Mucosa of descending colon (tissue), 3 donors: Measurements from ENCODE around the gene CHRNA9. TPM values are rescaled to one million over a fixed set of nuclear protein-coding genes. Genes with fewer than 3 reads are reported as not detected.

ENCODE experiments used
- ATAC-seq: fragments of 200-7000 bp; cut with Tn5 transposase; one replicate; pipeline ENCODE4 v1.9.1; 2020; ENCODE audit warnings: mild to moderate bottlenecking, moderate library complexity
- DNase-seq, 3 donors: peaks; one replicate each; pipeline ENCODE4 v3.0.0-alpha.2; 2020
- H3K36me3 ChIP-seq: fragments of 200-600 bp; one replicate; pipeline ENCODE4 v1.8.0; 2021; ENCODE audit warnings: low read depth, mild to moderate bottlenecking
- H3K4me1 ChIP-seq: fragments of 200-600 bp; one replicate; pipeline ENCODE4 v1.8.0; 2021; ENCODE audit warnings: low read depth, mild to moderate bottlenecking
- H3K4me3 ChIP-seq: fragments of 200-600 bp; one replicate; pipeline ENCODE4 v1.8.0; 2021; ENCODE audit warnings: mild to moderate bottlenecking
- H3K9me3 ChIP-seq: fragments of 200-600 bp; one replicate; pipeline ENCODE4 v1.8.0; 2021; ENCODE audit warnings: mild to moderate bottlenecking
- intact Hi-C, 2 donors: fragments of 100-400 bp; cut with DNase I in 1 of 2; cut with micrococcal nuclease in 1 of 2; formaldehyde crosslinking; loops; one replicate each; pipeline versions ENCODE4 v1.11.0 to v1.11.1; 2022; cut with DNase I, micrococcal nuclease
- total RNA-seq, 3 donors: library from RNA; stranded (reverse); fragmentation: NEBNext Ultra II Directional in 2 of 3; extraction: Animal tissue kit (Norgen Biotek cat#: 25700) in 2 of 3; gene quantifications; one replicate each; pipeline versions ENCODE4 v1.2.1 to v1.2.4, GENCODE V29; 2021 to 2023
- TF ChIP-seq, protein P1 (sequence below): fragments of 200-600 bp; IDR thresholded peaks from one replicate; pipeline ENCODE4 v1.8.0; 2022; ENCODE audit warnings: antibody characterized with exemption, mild to moderate bottlenecking
- donor health status: DM: no; HTN: no; CAD: no; lungs with moderate emphysema.
- donor health status: DM: no; HTN: no; CAD: no.
- donor health status: DM: no; HTN: yes; CAD: no.

The CHRNA9 gene
- total RNA-seq, 3 donors from 2014 or later = not detected

DNA sequence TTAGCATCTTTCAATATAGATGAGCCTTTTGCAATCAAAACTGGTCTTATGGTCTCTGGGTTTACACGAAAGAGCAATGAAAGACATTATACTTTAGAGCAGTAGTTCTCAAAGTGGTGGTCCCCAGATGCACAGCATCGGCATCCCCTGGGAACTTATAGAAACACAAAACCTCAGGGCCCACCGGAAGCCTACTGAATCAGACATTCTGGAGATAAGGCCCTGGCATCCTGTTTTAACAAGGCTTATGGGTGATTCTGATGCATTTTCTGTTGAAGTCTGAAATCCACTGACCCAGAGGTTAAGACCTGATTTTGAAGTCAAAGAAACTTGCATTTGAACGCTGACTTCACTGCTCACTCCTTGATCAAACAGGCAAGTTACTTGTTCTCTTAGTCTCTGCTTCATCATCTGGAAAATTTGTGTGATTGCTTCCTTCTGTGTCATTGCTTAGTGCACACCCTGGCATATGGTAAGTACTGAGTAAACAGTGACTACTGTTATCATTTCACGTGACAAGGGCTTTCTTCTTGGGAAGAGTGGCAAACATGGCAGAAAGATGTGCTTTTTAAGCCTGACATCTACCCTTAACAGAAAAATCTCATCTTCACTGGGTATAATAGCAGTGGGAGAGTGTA is 14.5 kb downstream of the CHRNA9 start:
- ATAC-seq (peak; percentile 96), DNase-seq (no peak)
- intact Hi-C loops = no loop called here
- Histone ChIP-seq H3K4me3 (no peak overlapping the region), H3K9me3 (no peaks in the 10 kb centered on the region), H3K4me1 (no peaks in the 10 kb centered on the region), H3K36me3 (no peaks in the 10 kb centered on the region)
- TF ChIP-seq, protein P1, sequence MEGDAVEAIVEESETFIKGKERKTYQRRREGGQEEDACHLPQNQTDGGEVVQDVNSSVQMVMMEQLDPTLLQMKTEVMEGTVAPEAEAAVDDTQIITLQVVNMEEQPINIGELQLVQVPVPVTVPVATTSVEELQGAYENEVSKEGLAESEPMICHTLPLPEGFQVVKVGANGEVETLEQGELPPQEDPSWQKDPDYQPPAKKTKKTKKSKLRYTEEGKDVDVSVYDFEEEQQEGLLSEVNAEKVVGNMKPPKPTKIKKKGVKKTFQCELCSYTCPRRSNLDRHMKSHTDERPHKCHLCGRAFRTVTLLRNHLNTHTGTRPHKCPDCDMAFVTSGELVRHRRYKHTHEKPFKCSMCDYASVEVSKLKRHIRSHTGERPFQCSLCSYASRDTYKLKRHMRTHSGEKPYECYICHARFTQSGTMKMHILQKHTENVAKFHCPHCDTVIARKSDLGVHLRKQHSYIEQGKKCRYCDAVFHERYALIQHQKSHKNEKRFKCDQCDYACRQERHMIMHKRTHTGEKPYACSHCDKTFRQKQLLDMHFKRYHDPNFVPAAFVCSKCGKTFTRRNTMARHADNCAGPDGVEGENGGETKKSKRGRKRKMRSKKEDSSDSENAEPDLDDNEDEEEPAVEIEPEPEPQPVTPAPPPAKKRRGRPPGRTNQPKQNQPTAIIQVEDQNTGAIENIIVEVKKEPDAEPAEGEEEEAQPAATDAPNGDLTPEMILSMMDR = no peak

DNA sequence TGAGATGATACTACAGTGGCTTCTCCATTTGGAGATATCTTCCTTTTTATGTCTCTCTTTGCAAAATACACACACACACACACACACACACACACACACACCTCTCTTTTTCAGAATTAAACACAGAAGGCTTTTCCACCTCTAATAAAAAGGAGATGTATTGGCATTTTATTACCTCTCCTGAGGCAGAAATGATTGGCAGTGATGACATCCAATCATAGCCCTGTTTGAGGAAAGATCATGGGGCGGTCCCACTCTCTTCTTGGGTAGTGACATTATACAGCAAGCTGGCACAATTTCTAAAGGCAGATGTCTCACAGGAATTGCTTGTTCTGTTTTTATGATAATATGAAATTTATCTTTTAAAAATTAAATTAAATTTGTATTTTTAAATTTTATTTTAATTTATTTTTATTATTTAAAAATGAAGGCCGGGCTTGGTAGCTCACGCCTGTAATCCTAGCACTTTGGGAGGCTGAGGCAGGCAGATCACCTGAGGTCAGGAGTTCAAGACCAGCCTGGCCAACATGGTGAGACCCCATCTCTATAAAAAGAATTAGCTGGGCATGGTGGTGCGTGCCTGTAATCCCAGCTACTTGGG is 15.6 kb downstream of the CHRNA9 start:
- DNase-seq (no peak), ATAC-seq (peak; percentile 26)
- Histone ChIP-seq H3K9me3 (no peaks in the 10 kb centered on the region), H3K36me3 (no peaks in the 10 kb centered on the region), H3K4me3 (no peak overlapping the region), H3K4me1 (no peaks in the 10 kb centered on the region)
- intact Hi-C loops = no loop called here
- TF ChIP-seq, protein P1 = no peak

- DNase-seq = no peak
- intact Hi-C loops = no loop called here
Measured at GRCh38 chr4:40354158-40354557, 19.0 kb downstream of the CHRNA9 start.

GRCh38 chr4:40355131-40355530 is 20.0 kb downstream of the CHRNA9 start:
- ATAC-seq = no peak
- no peaks in the 10 kb centered on the region for H3K36me3 ChIP-seq
- intact Hi-C loops = no loop called here
- no peak for DNase-seq
- TF ChIP-seq, protein P1 = no peak
- H3K4me3 ChIP-seq = no peak overlapping the region
- H3K4me1 ChIP-seq = no peaks in the 10 kb centered on the region
- no peaks in the 10 kb centered on the region for H3K9me3 ChIP-seq

More at GRCh38 chr4:40354158-40354557, 19.0 kb downstream of the CHRNA9 start:
- no peaks in the 10 kb centered on the region for H3K4me1 ChIP-seq
- ATAC-seq = no peak
- H3K4me3 ChIP-seq = no peak overlapping the region
- TF ChIP-seq, protein P1 = no peak
- no peaks in the 10 kb centered on the region for H3K36me3 ChIP-seq
- no peaks in the 10 kb centered on the region for H3K9me3 ChIP-seq

- no peaks in the 10 kb centered on the region for H3K9me3 ChIP-seq
- no peak overlapping the region for H3K4me3 ChIP-seq
- H3K4me1 ChIP-seq = no peaks in the 10 kb centered on the region
- ATAC-seq = no peak
- no peak for DNase-seq
- intact Hi-C loops = no loop called here
- H3K36me3 ChIP-seq = no peaks in the 10 kb centered on the region
- TF ChIP-seq, protein P1 = no peak
Measured at GRCh38 chr4:40357738-40358137, 22.6 kb downstream of the CHRNA9 start.
